ENCODE results near the gene TSPOAP1. TPM values are rescaled to one million over a fixed set of nuclear protein-coding genes. Genes with fewer than 3 reads are reported as not detected.

Gene TSPOAP1
- total and polyA plus RNA-seq, 10 of the 15 experiments (the other 5 are each of a cell fraction or from before 2014, with no cell fraction given), result 0.58 to 16.4 (median 4.2) TPM; not detected in 1

- TF ChIP-seq, protein P1, sequence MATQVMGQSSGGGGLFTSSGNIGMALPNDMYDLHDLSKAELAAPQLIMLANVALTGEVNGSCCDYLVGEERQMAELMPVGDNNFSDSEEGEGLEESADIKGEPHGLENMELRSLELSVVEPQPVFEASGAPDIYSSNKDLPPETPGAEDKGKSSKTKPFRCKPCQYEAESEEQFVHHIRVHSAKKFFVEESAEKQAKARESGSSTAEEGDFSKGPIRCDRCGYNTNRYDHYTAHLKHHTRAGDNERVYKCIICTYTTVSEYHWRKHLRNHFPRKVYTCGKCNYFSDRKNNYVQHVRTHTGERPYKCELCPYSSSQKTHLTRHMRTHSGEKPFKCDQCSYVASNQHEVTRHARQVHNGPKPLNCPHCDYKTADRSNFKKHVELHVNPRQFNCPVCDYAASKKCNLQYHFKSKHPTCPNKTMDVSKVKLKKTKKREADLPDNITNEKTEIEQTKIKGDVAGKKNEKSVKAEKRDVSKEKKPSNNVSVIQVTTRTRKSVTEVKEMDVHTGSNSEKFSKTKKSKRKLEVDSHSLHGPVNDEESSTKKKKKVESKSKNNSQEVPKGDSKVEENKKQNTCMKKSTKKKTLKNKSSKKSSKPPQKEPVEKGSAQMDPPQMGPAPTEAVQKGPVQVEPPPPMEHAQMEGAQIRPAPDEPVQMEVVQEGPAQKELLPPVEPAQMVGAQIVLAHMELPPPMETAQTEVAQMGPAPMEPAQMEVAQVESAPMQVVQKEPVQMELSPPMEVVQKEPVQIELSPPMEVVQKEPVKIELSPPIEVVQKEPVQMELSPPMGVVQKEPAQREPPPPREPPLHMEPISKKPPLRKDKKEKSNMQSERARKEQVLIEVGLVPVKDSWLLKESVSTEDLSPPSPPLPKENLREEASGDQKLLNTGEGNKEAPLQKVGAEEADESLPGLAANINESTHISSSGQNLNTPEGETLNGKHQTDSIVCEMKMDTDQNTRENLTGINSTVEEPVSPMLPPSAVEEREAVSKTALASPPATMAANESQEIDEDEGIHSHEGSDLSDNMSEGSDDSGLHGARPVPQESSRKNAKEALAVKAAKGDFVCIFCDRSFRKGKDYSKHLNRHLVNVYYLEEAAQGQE (IDR thresholded peaks at IDR 0.05; ENCODE audit: low read depth, low read length), result peak; percentile 47; the same call in 1 of the 2 replicates
- TF ChIP-seq ASH2L (IDR thresholded peaks at IDR 0.05; ENCODE audit: borderline replicate concordance, low read depth) (no peak), MYC (IDR thresholded peaks at IDR 0.05; ENCODE audit: insufficient read depth, insufficient read length, insufficient replicate concordance, low read length, severe bottlenecking) (no peak), ZSCAN29 (IDR thresholded peaks at IDR 0.05) (peak; percentile 7), RUNX3 (IDR thresholded peaks at IDR 0.05; ENCODE audit: low read length) (no peak), RAD51 (IDR thresholded peaks at IDR 0.05) (peak; percentile 30; the same call in 1 of the 2 replicates), FOS (IDR thresholded peaks at IDR 0.05; ENCODE audit: borderline replicate concordance, extremely low read depth, insufficient read length) (no peak), EGR1 (IDR thresholded peaks at IDR 0.05; ENCODE audit: borderline replicate concordance in 1 of 2, low read depth in 2 of 2, low read length in 2 of 2) (peak in 1 of 2 experiments; percentile 75; a peak in 1 of 3 replicates), NR2C2 (IDR thresholded peaks at IDR 0.05; ENCODE audit: borderline replicate concordance, control insufficient read depth, insufficient read length, low read depth) (no peak), GATAD2B (conservative IDR thresholded peaks at IDR 0.05; ENCODE audit: low read depth) (peak; percentile 78; the same call in 1 of the 2 replicates), CHD2 (IDR thresholded peaks at IDR 0.05; ENCODE audit: borderline replicate concordance, low read depth, low read length) (peak; percentile 91), ATF7 (IDR thresholded peaks at IDR 0.05; ENCODE audit: low read depth) (peak; percentile 9; the same call in 1 of the 2 replicates), YY1 (IDR thresholded peaks at IDR 0.05; ENCODE audit: low read depth, low read length) (peak; percentile 65; the same call in 1 of the 2 replicates), CHD4 (IDR thresholded peaks at IDR 0.05) (no peak), SIX5 (IDR thresholded peaks at IDR 0.05; ENCODE audit: low read depth, low read length, severe bottlenecking) (no peak), NFIC (IDR thresholded peaks at IDR 0.05; ENCODE audit: low read depth, low read length) (no peak), RB1 (IDR thresholded peaks at IDR 0.05; ENCODE audit: borderline replicate concordance) (0 out of 2 replicates have a peak, but pooled peaks have one; percentile 7), ZNF217 (IDR thresholded peaks at IDR 0.05) (no peak), JUNB (IDR thresholded peaks at IDR 0.05) (no peak), CBFB (IDR thresholded peaks at IDR 0.05; ENCODE audit: low read depth) (peak; percentile 96), DPF2 (IDR thresholded peaks at IDR 0.05) (peak; percentile 66; the same call in 1 of the 2 replicates), NFYB (IDR thresholded peaks at IDR 0.05; ENCODE audit: insufficient read depth, low read depth, low read length) (no peak)
- TF ChIP-seq, protein P2, sequence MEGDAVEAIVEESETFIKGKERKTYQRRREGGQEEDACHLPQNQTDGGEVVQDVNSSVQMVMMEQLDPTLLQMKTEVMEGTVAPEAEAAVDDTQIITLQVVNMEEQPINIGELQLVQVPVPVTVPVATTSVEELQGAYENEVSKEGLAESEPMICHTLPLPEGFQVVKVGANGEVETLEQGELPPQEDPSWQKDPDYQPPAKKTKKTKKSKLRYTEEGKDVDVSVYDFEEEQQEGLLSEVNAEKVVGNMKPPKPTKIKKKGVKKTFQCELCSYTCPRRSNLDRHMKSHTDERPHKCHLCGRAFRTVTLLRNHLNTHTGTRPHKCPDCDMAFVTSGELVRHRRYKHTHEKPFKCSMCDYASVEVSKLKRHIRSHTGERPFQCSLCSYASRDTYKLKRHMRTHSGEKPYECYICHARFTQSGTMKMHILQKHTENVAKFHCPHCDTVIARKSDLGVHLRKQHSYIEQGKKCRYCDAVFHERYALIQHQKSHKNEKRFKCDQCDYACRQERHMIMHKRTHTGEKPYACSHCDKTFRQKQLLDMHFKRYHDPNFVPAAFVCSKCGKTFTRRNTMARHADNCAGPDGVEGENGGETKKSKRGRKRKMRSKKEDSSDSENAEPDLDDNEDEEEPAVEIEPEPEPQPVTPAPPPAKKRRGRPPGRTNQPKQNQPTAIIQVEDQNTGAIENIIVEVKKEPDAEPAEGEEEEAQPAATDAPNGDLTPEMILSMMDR (IDR thresholded peaks at IDR 0.05 in 2 of 3, conservative IDR thresholded peaks at IDR 0.05 in 1 of 3; ENCODE audit: control insufficient read depth in 2 of 3, extremely low read depth in 1 of 3, insufficient read depth in 1 of 3, low read depth in 3 of 3, low read length in 3 of 3), result peak in 2 of 3 experiments; percentile 75 to 79; a peak in 4 of 6 replicates
- TF ChIP-seq, protein P3, sequence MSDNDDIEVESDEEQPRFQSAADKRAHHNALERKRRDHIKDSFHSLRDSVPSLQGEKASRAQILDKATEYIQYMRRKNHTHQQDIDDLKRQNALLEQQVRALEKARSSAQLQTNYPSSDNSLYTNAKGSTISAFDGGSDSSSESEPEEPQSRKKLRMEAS (IDR thresholded peaks at IDR 0.05; ENCODE audit: low read depth, low read length), result peak; percentile 16
Measured at GRCh38 chr17:58329035-58329809, 627 bp upstream of the TSPOAP1 start (continued).

All from GM12878 (cell line).